HG03066 (cell line): ENCODE measurements around the gene SMLR1.
A peak's percentile ranks its signal among the peaks of the same experiment; 100 is the strongest.

Source experiments
- ATAC-seq: cut with Tn5 transposase; IDR thresholded peaks from one replicate; pipeline ENCODE4 v1.9.1; 2021; ENCODE audit warnings: low read depth; ENCODE audit not compliant: unreplicated experiment

SMLR1 gene

GRCh38 chr6:130849594-130849993, 22.4 kb downstream of the SMLR1 start:
- no peak for ATAC-seq

GRCh38 chr6:130851026-130851425, 23.8 kb downstream of the SMLR1 start:
- ATAC-seq = no peak

- no peak for ATAC-seq
Observed at GRCh38 chr6:130852844-130853554, 25.8 kb downstream of the SMLR1 start.

- no peak for ATAC-seq
Observed at GRCh38 chr6:130853555-130854183, 26.5 kb downstream of the SMLR1 start.

DNA sequence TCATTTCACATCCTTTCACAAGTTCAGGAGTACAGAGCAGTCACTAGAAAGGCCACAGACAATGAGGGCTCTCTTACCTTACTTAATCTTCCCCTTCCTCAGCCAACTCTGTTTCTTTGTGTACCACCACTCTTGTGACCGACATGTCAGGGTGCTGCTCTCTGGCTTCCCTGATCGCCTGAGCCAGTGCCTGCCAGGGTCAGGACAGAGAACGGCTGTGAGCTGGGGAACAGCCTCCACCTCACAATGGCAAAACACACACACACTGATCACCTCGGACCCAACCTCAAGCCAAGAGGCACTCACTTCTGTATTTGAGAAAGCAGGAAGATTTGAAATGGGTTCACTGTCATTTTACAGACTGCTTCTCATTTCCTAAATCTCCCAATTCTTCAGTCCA, 30.8 kb downstream of the SMLR1 start:
- ATAC-seq = no peak

DNA sequence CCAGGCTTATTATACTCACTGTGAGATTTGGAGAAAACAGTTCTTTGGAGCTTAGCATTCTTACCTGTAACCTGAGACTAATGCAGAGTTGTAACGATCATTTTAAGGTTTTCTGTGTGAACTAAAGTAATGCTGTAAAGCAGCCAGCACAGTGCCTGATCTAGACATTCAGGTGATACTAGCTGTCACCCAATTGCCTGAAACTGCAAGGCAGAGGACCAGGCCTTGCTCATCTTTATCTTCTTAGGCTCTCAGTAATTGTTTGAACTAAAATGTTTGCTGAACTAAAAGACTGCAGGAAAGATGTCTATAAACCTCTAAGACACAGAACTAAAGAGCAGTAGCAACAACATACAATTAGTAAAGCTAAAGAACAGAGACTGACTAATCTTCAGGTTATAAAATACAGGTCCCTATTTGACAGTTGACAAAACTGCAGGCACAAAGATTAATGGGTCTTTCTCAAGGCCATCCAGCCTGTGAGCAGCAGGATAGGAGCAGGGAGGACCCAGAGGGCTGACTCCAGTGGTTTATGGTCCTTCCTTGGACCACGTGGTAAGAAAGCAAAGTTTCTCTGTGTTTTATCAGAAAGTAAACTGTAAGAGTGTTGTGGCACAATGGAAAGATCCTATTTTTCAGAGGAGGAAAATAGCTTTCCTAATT, 31.4 kb downstream of the SMLR1 start:
- ATAC-seq = no peak

DNA sequence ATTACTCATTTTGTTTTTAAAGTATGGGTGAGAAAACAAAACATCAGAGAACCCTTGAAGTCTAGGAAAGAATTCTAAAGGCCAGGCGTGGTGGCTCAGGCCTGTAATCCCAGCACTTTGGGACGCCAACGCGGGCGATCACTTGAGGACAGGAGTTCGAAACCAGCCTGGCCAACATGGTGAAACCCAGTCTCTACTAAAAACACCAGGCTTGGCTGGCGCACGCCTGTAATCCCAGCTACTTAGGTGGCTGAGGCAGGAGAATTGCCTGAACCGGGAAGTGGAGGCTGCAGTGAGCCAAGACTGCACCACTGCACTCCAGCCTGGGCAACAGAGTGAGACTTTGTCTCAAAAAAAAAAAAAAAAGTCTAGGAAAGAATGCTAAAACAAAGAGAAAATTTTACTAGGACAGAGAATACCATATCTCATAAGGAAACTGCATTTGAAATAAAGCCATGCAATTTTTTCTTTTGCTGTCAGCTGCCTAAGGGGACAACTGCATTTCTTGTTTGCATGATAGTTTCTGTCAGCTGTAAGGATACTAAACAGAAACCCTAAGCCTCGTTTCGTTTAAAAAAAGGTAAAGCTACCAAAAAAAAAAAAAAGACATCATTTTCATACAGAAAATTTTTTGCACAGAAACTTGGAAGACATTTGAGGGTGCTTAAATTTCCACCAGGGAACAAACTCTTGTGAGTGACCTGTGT, 32.1 kb downstream of the SMLR1 start:
- ATAC-seq = no peak

DNA sequence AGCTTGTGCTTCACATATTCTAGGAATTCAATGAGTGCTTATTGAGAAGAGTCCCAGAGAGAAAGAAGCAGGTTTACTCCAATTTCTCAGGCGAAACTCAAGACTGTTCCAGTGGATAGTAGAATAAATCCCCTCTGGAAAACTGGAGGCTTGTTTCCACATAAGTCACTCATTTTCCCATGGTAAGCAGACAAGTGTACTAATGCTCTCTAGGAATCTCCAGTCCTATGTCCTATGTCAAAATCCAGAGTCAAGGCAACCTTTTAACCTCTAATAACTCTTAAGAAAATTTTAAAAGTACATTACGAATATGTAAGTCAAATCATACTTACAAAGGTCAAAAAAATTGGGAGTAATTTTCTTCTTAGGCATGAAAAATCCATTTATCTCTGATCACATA, 35.2 kb downstream of the SMLR1 start:
- no peak for ATAC-seq

GRCh38 chr6:130863415-130864230, 36.4 kb downstream of the SMLR1 start:
- no peak for ATAC-seq

GRCh38 chr6:130864344-130864743, 37.1 kb downstream of the SMLR1 start:
- ATAC-seq = no peak

- ATAC-seq = no peak
Observed at GRCh38 chr6:130865793-130866192, 38.6 kb downstream of the SMLR1 start.

GRCh38 chr6:130869681-130870080, 42.5 kb downstream of the SMLR1 start:
- ATAC-seq = no peak

GRCh38 chr6:130870179-130870880, 43.1 kb downstream of the SMLR1 start:
- ATAC-seq = no peak

GRCh38 chr6:130872250-130873095, 45.3 kb downstream of the SMLR1 start:
- no peak for ATAC-seq

GRCh38 chr6:130873746-130874145, 46.5 kb downstream of the SMLR1 start:
- ATAC-seq = no peak

DNA sequence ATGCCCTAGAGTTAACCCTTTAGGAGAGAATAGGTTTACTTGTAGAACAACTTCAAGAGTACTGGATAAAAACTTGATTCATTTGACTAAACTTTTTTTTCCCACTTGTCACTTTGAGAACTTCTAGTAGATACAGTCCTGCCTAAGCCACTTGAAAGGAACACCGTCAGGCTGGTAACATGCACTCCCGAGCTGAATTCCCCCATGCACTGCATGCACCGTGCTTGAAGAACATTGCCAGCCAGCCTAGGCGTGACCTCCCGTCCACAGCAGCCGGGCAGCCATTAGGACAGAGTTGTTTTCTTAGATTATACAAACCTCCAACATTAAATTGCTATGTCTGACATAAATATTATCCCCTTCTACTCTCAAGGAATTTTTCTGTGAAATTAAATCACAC, 52.6 kb downstream of the SMLR1 start:
- ATAC-seq = no peak

DNA sequence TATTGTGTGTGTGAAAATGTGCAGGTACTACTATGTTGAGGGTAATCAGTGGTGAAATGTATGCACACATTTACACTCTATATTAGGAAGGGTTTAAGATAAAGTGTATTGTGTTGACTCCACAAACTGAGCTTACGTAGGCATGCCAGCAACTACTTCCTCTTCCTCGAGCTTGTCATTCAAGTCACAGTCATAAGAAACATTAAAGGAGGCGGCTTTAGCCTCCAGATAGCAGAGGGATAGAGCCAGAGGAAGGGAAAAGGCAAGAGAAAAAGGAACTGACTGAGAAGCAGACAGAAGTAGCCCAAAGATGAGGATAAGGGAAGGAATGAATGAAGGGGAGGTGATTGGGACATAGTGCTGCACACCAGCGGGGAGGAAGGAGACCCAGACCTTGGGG, 55.2 kb downstream of the SMLR1 start:
- ATAC-seq = no peak

DNA sequence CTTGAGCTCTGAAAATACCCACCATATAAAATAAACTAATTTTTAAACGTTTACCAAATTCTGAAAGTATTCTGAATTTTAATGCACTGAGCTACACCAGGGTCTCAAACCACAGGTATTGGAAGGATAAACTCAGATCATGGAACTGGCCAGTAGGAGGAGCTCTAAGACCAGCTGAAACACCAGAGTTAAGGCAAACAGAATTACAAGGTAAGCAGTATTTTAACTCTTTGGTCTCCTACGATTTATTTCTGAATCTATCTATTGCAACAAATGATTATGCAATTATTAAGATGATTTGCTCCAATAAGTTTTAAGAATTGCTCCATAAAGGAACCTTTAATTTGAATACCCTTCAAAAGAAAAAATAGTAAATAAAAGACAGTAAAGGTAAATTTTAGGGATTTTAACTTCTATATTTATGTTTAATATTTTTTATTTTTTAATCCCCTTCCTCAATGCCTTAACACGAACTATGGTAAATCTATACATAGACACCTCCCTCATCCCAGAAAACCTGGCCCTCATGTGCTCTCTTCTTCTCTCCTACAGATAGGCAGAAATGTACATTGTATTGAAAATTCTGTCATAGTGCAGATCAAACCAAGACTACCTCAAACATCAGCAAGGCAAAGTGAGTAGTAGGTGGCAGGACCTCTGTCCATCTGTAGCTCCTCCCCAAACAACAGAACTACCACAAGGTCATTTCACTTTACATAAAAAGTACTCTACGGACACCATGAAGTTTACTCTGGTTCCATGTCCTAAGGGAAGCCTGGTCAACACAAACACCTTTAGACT, 58.4 kb downstream of the SMLR1 start:
- peak; percentile 95 for ATAC-seq
